Activated T-helper 1 cell treated with anti-CD3 and anti-CD28 coated beads, Interleukin-2, amount 50 U/mL, for 16 hours (primary cell): ENCODE data around the gene OR8D4.
"Not testable (repeated sequence)": the region's sequence is repeated elsewhere in the genome, so short reads cannot be mapped to it uniquely, and the experiment has no call there.

Source experiments
- DNase-seq, 2 donors: peaks; one replicate each; pipeline ENCODE4 v3.0.0-alpha.2; 2020; ENCODE audit warnings: low read depth in 1 of 2, low spot score in 1 of 2

OR8D4 gene

GRCh38 chr11:123901867-123902266, at the start of gene OR8D4:
Gene OR8D4 (plus strand): TSS chr11:123902167. CDS start chr11:123906432, 4,265 bp downstream.
- DNase-seq = no peak

GRCh38 chr11:123852321-123852720, 49.6 kb upstream of the OR8D4 start:
- no peak for DNase-seq

- DNase-seq = no peak
These were observed 48.9 kb upstream of the OR8D4 start for GRCh38 chr11:123853038-123853437.

- no peak for DNase-seq
These were observed 45.5 kb upstream of the OR8D4 start for GRCh38 chr11:123856444-123856843.

GRCh38 chr11:123859731-123860130, 42.2 kb upstream of the OR8D4 start:
- no peak for DNase-seq

- not testable (repeated sequence) for DNase-seq
These were observed 36.7 kb upstream of the OR8D4 start for GRCh38 chr11:123865293-123865692.

GRCh38 chr11:123867795-123868194, 34.2 kb upstream of the OR8D4 start:
- DNase-seq = not testable (repeated sequence)

- no peak for DNase-seq
These were observed 21.1 kb upstream of the OR8D4 start for GRCh38 chr11:123880912-123881311.

- no peak for DNase-seq
These were observed 16.4 kb upstream of the OR8D4 start, which contains the start of gene TMEM225 for GRCh38 chr11:123885570-123885969. Gene TMEM225 (minus strand): TSS chr11:123885670. CDS start chr11:123885425, 245 bp downstream.

- no peak for DNase-seq
These were observed 9.9 kb upstream of the OR8D4 start for GRCh38 chr11:123892031-123892430.

GRCh38 chr11:123899792-123900191, 2.2 kb upstream of the OR8D4 start:
- DNase-seq = no peak

GRCh38 chr11:123903932-123904331, 2.0 kb downstream of the OR8D4 start:
- DNase-seq = no peak

GRCh38 chr11:123904932-123905331, 3.0 kb downstream of the OR8D4 start:
- DNase-seq = no peak

GRCh38 chr11:123905826-123906225, 3.9 kb downstream of the OR8D4 start:
- no peak for DNase-seq

- no peak for DNase-seq
These were observed 19.0 kb downstream of the OR8D4 start for GRCh38 chr11:123920943-123921342.

GRCh38 chr11:123924027-123924426, 22.1 kb downstream of the OR8D4 start:
- DNase-seq = no peak

GRCh38 chr11:123939317-123939716, 37.4 kb downstream of the OR8D4 start, which contains the start of gene OR4D5:
Gene OR4D5 (plus strand): TSS chr11:123939617. CDS start chr11:123939617, 0 bp downstream.
- no peak for DNase-seq

GRCh38 chr11:123942413-123942812, 40.4 kb downstream of the OR8D4 start:
- no peak for DNase-seq

- no peak for DNase-seq
These were observed 41.8 kb downstream of the OR8D4 start, which contains the start of gene OR6T1 for GRCh38 chr11:123943738-123944137. Gene OR6T1 (minus strand): TSS chr11:123943838. CDS start chr11:123943838, 0 bp downstream.

- no peak for DNase-seq
These were observed 43.2 kb downstream of the OR8D4 start for GRCh38 chr11:123945132-123945531.

- DNase-seq = no peak
These were observed 54.8 kb downstream of the OR8D4 start for GRCh38 chr11:123956752-123957151.
